GM12878 (cell line): ENCODE data around the gene PPP1R18. TPM values are rescaled to one million over a fixed set of nuclear protein-coding genes. Genes with fewer than 3 reads are reported as not detected.
A peak's percentile ranks its signal among the peaks of the same experiment; 100 is the strongest.

Experiments
- BCL11A ChIP-seq: IDR thresholded peaks from 2 replicates; pipeline ENCODE4 v1.6.1; 2011; ENCODE audit warnings: low read depth, low read length
- BHLHE40 ChIP-seq, 2 experiments: fragments of 450-650 bp in 1 of 2; IDR thresholded peaks; 2 replicates each; pipeline ENCODE4 v1.6.1; 2011 to 2017; ENCODE audit warnings: low read depth in 2 of 2, borderline replicate concordance in 1 of 2, improper control_type of control experiment in 1 of 2, low read length in 1 of 2, mild to moderate bottlenecking in 1 of 2
- CREM ChIP-seq: IDR thresholded peaks from 2 replicates; pipeline ENCODE4 v1.6.1; 2014; ENCODE audit warnings: antibody characterized with exemption, low read depth
- EGR1 ChIP-seq, 2 experiments: IDR thresholded peaks; 1 replicate in 1 of 2; 2 replicates in 1 of 2; pipeline ENCODE4 v1.6.1; 2011 to 2012; ENCODE audit warnings: low read depth in 2 of 2, low read length in 2 of 2, borderline replicate concordance in 1 of 2, mild to moderate bottlenecking in 1 of 2, moderate library complexity in 1 of 2
- FOXK2 ChIP-seq: fragments of 450-650 bp; IDR thresholded peaks from 2 replicates; pipeline ENCODE4 v1.6.1; 2017; ENCODE audit warnings: mild to moderate bottlenecking, moderate library complexity
- HCFC1 ChIP-seq: fragments of 150-350 bp; IDR thresholded peaks from 2 replicates; pipeline ENCODE4 v1.6.1; 2014; ENCODE audit warnings: low read length
- JUND ChIP-seq: IDR thresholded peaks from 2 replicates; pipeline ENCODE4 v1.6.1; 2012; ENCODE audit warnings: low read depth, mild to moderate bottlenecking, low read length, improper control_type of control experiment, moderate library complexity
- MTA2 ChIP-seq: fragments of 450-650 bp; IDR thresholded peaks from 2 replicates; pipeline ENCODE4 v1.6.1; 2016; ENCODE audit warnings: low read depth, mild to moderate bottlenecking, moderate library complexity
- NR2C2 ChIP-seq: IDR thresholded peaks from 2 replicates; pipeline ENCODE4 v1.6.1; 2011; ENCODE audit warnings: borderline replicate concordance, low read depth; ENCODE audit not compliant: control insufficient read depth, insufficient read length
- PAX5 ChIP-seq: IDR thresholded peaks from 2 replicates; pipeline ENCODE4 v1.6.1; 2011; ENCODE audit warnings: low read depth, low read length, borderline replicate concordance
- PAX8 ChIP-seq: fragments of 450-650 bp; IDR thresholded peaks from 2 replicates; pipeline ENCODE4 v1.6.1; 2017; ENCODE audit warnings: mild to moderate bottlenecking, moderate library complexity
- POLR2A ChIP-seq: IDR thresholded peaks from 2 replicates; pipeline ENCODE4 v1.6.1; 2011; ENCODE audit warnings: low read depth, mild to moderate bottlenecking, low read length
- RFX5 ChIP-seq: IDR thresholded peaks from 2 replicates; pipeline ENCODE4 v1.6.1; 2011; ENCODE audit warnings: low read depth, low read length, improper control_type of control experiment
- TBL1XR1 ChIP-seq: IDR thresholded peaks from 2 replicates; pipeline ENCODE4 v1.6.1; 2012; ENCODE audit warnings: low read depth, low read length, improper control_type of control experiment
- WRNIP1 ChIP-seq: IDR thresholded peaks from 2 replicates; pipeline ENCODE4 v1.6.1; 2011; ENCODE audit warnings: low read depth, low read length, improper control_type of control experiment, borderline replicate concordance
- YY1 ChIP-seq: IDR thresholded peaks from 2 replicates; pipeline ENCODE4 v1.6.1; 2011; ENCODE audit warnings: low read depth, mild to moderate bottlenecking, low read length
- ZSCAN29 ChIP-seq: fragments of 450-650 bp; IDR thresholded peaks from 2 replicates; pipeline ENCODE4 v1.6.1; 2017; ENCODE audit warnings: mild to moderate bottlenecking, moderate library complexity
- polyA plus RNA-seq, 11 experiments: library from polyadenylated mRNA; depleted of rRNA in 4 of 11; unstranded in 6 of 11; stranded (reverse) in 5 of 11; fragments of >200 nt; fragmentation: Nextera tagmentation in 4 of 11; fragmentation: Illumina TruSeq in 1 of 11; extraction: Ambion mirVana in 4 of 11; extraction: Trizol in 1 of 11; gene quantifications; 1 replicate in 1 of 11; 2 replicates in 10 of 11; pipeline versions ENCODE4 v1.2.1 to v1.2.3, GENCODE V29; 2011 to 2016; ENCODE audit warnings: inconsistent platforms in 2 of 11, missing spikeins in 2 of 11, low read depth in 1 of 11
- total RNA-seq, 4 experiments: library from RNA; depleted of rRNA in 3 of 4; stranded (reverse); fragments of >200 nt in 3 of 4; fragmentation: Illumina TruSeq in 1 of 4; extraction: Trizol in 1 of 4; gene quantifications; 2 replicates each; pipeline versions ENCODE4 v1.2.1 to v1.2.3, GENCODE V29; 2013 to 2021
- TF ChIP-seq, protein P1 (sequence below): IDR thresholded peaks from 2 replicates; pipeline ENCODE4 v1.6.1; 2011; ENCODE audit warnings: low read depth, low read length, improper control_type of control experiment, borderline replicate concordance
- TF ChIP-seq, protein P2 (sequence below): fragments of 450-650 bp; formaldehyde crosslinking; IDR thresholded peaks from 2 replicates; pipeline ENCODE4 v1.4.0; 2020; ENCODE audit warnings: mild to moderate bottlenecking, moderate library complexity
- TF ChIP-seq, protein P3 (sequence below): IDR thresholded peaks from 2 replicates; pipeline ENCODE4 v1.6.1; 2012; ENCODE audit warnings: low read depth, low read length, improper control_type of control experiment
- TF ChIP-seq, protein P4 (sequence below): fragments of 450-650 bp; IDR thresholded peaks from 2 replicates; pipeline ENCODE4 v1.6.1; 2016; ENCODE audit warnings: mild to moderate bottlenecking, moderate library complexity, borderline replicate concordance

The PPP1R18 gene
- total and polyA plus RNA-seq, 10 of the 15 experiments (the other 5 are each of a cell fraction or from before 2014, with no cell fraction given), result 21.0 to 119 (median 52.6) TPM

DNA sequence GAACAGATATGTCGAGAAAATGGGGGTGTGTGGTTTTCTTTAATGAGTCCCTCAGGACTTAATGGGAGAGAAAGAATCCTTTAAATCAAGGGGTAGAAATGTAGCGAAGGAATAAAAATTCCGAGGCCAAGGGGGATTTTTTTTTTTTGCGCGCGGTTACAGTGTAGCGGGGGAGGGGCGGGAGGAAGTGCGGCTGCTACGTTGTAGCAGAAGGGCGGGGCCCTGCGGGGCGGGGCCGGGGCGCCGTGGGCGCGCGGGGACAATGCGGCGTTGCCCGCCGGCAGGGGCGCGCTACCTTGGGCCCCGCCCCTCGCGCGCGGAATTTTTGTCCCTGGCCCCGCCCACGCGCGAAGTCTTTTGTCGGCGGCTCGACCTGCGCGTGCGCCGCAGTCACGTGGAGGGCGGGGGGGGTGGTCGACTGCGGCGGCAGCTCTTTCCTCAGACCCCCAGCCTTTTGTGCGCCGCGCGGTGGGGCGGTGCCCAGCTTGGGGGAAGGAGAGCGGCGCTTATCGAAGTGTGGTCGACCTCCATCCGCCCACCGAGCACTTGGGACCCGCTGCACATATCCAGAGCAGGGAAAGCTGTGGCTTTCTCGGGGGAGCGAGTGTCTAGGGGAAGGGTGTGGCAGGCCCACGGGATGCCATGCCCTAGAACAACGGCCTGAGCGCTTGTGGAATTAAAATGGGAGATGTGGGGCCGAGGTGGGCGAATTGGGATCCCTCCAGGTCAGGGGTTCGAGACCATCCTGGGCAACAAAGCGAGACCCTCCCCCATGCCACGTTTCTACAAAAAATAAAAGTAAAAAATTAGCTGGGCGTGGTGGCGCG is 35.0 kb upstream of the PPP1R18 start (continued):
- TF ChIP-seq, protein P1, sequence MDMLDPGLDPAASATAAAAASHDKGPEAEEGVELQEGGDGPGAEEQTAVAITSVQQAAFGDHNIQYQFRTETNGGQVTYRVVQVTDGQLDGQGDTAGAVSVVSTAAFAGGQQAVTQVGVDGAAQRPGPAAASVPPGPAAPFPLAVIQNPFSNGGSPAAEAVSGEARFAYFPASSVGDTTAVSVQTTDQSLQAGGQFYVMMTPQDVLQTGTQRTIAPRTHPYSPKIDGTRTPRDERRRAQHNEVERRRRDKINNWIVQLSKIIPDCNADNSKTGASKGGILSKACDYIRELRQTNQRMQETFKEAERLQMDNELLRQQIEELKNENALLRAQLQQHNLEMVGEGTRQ, result peak; percentile 87
- no peak for TF ChIP-seq NR2C2
- TF ChIP-seq, protein P2, sequence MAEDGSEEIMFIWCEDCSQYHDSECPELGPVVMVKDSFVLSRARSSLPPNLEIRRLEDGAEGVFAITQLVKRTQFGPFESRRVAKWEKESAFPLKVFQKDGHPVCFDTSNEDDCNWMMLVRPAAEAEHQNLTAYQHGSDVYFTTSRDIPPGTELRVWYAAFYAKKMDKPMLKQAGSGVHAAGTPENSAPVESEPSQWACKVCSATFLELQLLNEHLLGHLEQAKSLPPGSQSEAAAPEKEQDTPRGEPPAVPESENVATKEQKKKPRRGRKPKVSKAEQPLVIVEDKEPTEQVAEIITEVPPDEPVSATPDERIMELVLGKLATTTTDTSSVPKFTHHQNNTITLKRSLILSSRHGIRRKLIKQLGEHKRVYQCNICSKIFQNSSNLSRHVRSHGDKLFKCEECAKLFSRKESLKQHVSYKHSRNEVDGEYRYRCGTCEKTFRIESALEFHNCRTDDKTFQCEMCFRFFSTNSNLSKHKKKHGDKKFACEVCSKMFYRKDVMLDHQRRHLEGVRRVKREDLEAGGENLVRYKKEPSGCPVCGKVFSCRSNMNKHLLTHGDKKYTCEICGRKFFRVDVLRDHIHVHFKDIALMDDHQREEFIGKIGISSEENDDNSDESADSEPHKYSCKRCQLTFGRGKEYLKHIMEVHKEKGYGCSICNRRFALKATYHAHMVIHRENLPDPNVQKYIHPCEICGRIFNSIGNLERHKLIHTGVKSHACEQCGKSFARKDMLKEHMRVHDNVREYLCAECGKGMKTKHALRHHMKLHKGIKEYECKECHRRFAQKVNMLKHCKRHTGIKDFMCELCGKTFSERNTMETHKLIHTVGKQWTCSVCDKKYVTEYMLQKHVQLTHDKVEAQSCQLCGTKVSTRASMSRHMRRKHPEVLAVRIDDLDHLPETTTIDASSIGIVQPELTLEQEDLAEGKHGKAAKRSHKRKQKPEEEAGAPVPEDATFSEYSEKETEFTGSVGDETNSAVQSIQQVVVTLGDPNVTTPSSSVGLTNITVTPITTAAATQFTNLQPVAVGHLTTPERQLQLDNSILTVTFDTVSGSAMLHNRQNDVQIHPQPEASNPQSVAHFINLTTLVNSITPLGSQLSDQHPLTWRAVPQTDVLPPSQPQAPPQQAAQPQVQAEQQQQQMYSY, result peak; percentile 40; the same call in 1 of the 2 replicates
- no peak for TF ChIP-seq MTA2
- no peak for TF ChIP-seq JUND
- TF ChIP-seq PAX5, result 0 out of 2 replicates have a peak, but pooled peaks have one; percentile 29
- no peak for TF ChIP-seq RFX5
- TF ChIP-seq, protein P3, sequence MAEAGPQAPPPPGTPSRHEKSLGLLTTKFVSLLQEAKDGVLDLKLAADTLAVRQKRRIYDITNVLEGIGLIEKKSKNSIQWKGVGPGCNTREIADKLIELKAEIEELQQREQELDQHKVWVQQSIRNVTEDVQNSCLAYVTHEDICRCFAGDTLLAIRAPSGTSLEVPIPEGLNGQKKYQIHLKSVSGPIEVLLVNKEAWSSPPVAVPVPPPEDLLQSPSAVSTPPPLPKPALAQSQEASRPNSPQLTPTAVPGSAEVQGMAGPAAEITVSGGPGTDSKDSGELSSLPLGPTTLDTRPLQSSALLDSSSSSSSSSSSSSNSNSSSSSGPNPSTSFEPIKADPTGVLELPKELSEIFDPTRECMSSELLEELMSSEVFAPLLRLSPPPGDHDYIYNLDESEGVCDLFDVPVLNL, result peak; percentile 70
- TF ChIP-seq YY1, result peak; percentile 43; the same call in 1 of the 2 replicates
- peak; percentile 89 to 97 for TF ChIP-seq BHLHE40 (IDR thresholded peaks at IDR 0.05; ENCODE audit: borderline replicate concordance in 1 of 2, low read depth in 2 of 2, low read length in 1 of 2)
- peak in 1 of 2 experiments; percentile 81; a peak in 1 of 3 replicates for TF ChIP-seq EGR1 (IDR thresholded peaks at IDR 0.05; ENCODE audit: borderline replicate concordance in 1 of 2, low read depth in 2 of 2, low read length in 2 of 2)
- peak; percentile 85 for TF ChIP-seq POLR2A
- TF ChIP-seq CREM, result peak; percentile 63
- TF ChIP-seq TBL1XR1, result no peak
- no peak; the same call in 1 of the 2 replicates for TF ChIP-seq HCFC1
- no peak for TF ChIP-seq BCL11A
- TF ChIP-seq, protein P4, sequence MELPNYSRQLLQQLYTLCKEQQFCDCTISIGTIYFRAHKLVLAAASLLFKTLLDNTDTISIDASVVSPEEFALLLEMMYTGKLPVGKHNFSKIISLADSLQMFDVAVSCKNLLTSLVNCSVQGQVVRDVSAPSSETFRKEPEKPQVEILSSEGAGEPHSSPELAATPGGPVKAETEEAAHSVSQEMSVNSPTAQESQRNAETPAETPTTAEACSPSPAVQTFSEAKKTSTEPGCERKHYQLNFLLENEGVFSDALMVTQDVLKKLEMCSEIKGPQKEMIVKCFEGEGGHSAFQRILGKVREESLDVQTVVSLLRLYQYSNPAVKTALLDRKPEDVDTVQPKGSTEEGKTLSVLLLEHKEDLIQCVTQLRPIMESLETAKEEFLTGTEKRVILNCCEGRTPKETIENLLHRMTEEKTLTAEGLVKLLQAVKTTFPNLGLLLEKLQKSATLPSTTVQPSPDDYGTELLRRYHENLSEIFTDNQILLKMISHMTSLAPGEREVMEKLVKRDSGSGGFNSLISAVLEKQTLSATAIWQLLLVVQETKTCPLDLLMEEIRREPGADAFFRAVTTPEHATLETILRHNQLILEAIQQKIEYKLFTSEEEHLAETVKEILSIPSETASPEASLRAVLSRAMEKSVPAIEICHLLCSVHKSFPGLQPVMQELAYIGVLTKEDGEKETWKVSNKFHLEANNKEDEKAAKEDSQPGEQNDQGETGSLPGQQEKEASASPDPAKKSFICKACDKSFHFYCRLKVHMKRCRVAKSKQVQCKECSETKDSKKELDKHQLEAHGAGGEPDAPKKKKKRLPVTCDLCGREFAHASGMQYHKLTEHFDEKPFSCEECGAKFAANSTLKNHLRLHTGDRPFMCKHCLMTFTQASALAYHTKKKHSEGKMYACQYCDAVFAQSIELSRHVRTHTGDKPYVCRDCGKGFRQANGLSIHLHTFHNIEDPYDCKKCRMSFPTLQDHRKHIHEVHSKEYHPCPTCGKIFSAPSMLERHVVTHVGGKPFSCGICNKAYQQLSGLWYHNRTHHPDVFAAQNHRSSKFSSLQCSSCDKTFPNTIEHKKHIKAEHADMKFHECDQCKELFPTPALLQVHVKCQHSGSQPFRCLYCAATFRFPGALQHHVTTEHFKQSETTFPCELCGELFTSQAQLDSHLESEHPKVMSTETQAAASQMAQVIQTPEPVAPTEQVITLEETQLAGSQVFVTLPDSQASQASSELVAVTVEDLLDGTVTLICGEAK, result no peak
- TF ChIP-seq PAX8, result no peak
- TF ChIP-seq ZSCAN29, result no peak
- no peak for TF ChIP-seq WRNIP1
- TF ChIP-seq FOXK2, result no peak
